ENCODE measurements around the gene CASK.

GRCh38 chrX:41490446-41490845 is 432.9 kb downstream of the CASK start:
- TF ChIP-seq CTCF (IDR thresholded peaks at IDR 0.05) (no peak), POLR2A (IDR thresholded peaks at IDR 0.05; ENCODE audit: low read depth) (no peak)
